Esophagus muscularis mucosa (tissue), 4 donors: Measurements from ENCODE around the gene ATP5F1B. TPM values are rescaled to one million over a fixed set of nuclear protein-coding genes. Genes with fewer than 3 reads are reported as not detected.

Source experiments
- DNase-seq: peaks from one replicate; pipeline ENCODE4 v3.0.0-alpha.2; 2017; ENCODE audit errors: extremely low spot score
- H3K27ac ChIP-seq, 4 donors: fragments of 200-600 bp; sonication (generic); replicated peaks in 1 of 4; 1 replicate in 3 of 4; 2 replicates in 1 of 4; pipeline ENCODE4 v1.5.1; 2016 to 2019; ENCODE audit warnings: mild to moderate bottlenecking in 1 of 4
- H3K27me3 ChIP-seq, 4 donors: fragments of 200-600 bp; sonication (generic); one replicate each; pipeline versions ENCODE4 v1.5.1 to v1.6.0; 2016 to 2019
- H3K36me3 ChIP-seq, 4 donors: fragments of 200-600 bp; sonication (generic); one replicate each; pipeline ENCODE4 v1.5.1; 2016 to 2019
- H3K4me1 ChIP-seq, 4 donors: fragments of 200-600 bp; sonication (generic); one replicate each; pipeline ENCODE4 v1.5.1; 2016 to 2019
- H3K4me3 ChIP-seq, 4 donors: fragments of 200-600 bp; sonication (generic); 1 replicate in 2 of 4; 2 replicates in 2 of 4; pipeline ENCODE4 v1.5.1; 2016 to 2019; ENCODE audit warnings: mild to moderate bottlenecking in 4 of 4, moderate library complexity in 1 of 4
- H3K9me3 ChIP-seq, 4 donors: fragments of 200-600 bp; sonication (generic); 1 replicate in 3 of 4; 2 replicates in 1 of 4; pipeline ENCODE4 v1.5.1; 2016 to 2019
- EP300 ChIP-seq: sonication (generic); formaldehyde crosslinking; IDR thresholded peaks from one replicate; pipeline ENCODE4 v1.6.1; 2017; ENCODE audit warnings: antibody characterized with exemption
- POLR2A ChIP-seq: fragments of 450-650 bp; IDR thresholded peaks from one replicate; pipeline ENCODE4 v1.6.1; 2017; ENCODE audit warnings: antibody characterized with exemption, moderate library complexity, mild to moderate bottlenecking, low read depth
- POLR2AphosphoS5 ChIP-seq, 2 donors: sonication (generic); formaldehyde crosslinking; IDR thresholded peaks; one replicate each; pipeline ENCODE4 v1.6.1; 2017; ENCODE audit warnings: antibody characterized with exemption in 2 of 2
- WGBS: methylation state at CpG from one replicate; pipeline ENCODE4 v1.1.5; 2018; 5-methylcytosine and 5-hydroxymethylcytosine counted together
- intact Hi-C: fragments of 100-400 bp; cut with DNase I; formaldehyde crosslinking; loops from one replicate; pipeline ENCODE4 v1.15.1; 2023
- total RNA-seq, 4 donors: library from RNA; depleted of rRNA; stranded (reverse); fragments of >200 nt; gene quantifications; one replicate each; pipeline versions ENCODE4 v1.1.0 to v1.2.1, GENCODE V29; 2016
- TF ChIP-seq, protein P1 (sequence below), 3 experiments: fragments of 200-600 bp in 2 of 3; fragments of 450-650 bp in 1 of 3; sonication (generic) in 2 of 3; IDR thresholded peaks; one replicate each; pipeline ENCODE4 v1.5.1; 2017 to 2019; ENCODE audit warnings: antibody characterized with exemption in 3 of 3, mild to moderate bottlenecking in 2 of 3, moderate library complexity in 1 of 3

Gene ATP5F1B
- total RNA-seq, 4 donors from 2014 or later, result 383 to 465 (median 424) TPM

DNA sequence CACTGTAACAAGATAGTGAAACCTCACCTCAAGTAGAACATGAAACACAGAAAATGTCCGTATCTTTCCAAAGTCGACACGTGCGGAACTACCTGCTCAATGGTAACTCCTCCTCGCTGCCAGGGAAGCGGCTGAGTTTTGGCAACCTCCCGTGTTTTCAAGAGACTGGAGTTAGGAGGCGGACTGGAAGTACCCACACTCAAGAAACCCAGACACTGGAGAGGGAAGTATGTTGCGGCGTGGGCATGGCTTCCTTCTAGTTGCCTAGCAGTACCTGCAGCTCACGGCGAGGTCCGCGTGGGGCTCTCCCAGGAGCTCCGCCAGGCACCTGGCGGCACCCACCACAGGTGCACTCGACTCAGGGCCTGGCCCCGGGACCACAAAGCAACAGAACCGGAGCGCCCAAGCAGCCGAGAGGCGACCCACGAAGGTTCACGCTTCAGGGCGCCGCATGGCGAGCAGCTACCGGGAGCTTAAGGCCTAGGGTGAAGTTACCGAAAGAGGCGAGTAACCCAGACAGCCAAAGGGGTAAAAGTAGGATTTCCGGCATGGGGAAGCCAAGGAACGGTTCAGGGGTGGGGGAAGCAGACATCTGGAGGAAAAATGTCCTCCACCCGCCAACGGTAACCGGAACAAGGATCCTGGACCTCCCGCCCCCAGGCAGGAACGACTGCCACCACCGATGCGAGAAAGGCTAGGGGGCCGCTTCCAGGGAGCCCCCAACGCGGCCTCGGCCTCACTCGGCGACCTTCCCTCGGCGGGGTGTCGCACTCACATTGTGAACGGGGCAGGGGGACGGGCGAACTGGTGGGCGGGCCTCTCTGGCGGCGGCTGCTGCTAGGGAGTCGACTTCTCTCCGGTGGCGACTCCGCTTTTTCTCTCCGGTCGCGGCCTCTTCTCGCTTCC, 41.7 kb upstream of the ATP5F1B start:
- Histone ChIP-seq H3K27me3 (no peaks in the 10 kb centered on the region), H3K27ac (peak overlapping the region; percentile 99 to 100 (median 100)), H3K4me3 (peak overlapping the region; percentile 80 to 98 (median 96)), H3K4me1 (peaks cover 28 to 57% (median 49%) of the 10 kb centered on the region in 4 donors), H3K9me3 (no peaks in the 10 kb centered on the region), H3K36me3 (peaks cover 0 to 5% (median 2%) of the 10 kb centered on the region in 4 donors)
- DNase-seq, result peak; percentile 92
- intact Hi-C loops, result loop anchor here (1.0 to 5.0 kb wide), 2 partner anchors 38 to 40 kb away; partner anchors contain the start of genes ATP5F1B and NACA
- under 1% methylated on average over 27 of the region's 62 CpGs for WGBS
- TF ChIP-seq POLR2A, result no peak
- TF ChIP-seq, protein P1, sequence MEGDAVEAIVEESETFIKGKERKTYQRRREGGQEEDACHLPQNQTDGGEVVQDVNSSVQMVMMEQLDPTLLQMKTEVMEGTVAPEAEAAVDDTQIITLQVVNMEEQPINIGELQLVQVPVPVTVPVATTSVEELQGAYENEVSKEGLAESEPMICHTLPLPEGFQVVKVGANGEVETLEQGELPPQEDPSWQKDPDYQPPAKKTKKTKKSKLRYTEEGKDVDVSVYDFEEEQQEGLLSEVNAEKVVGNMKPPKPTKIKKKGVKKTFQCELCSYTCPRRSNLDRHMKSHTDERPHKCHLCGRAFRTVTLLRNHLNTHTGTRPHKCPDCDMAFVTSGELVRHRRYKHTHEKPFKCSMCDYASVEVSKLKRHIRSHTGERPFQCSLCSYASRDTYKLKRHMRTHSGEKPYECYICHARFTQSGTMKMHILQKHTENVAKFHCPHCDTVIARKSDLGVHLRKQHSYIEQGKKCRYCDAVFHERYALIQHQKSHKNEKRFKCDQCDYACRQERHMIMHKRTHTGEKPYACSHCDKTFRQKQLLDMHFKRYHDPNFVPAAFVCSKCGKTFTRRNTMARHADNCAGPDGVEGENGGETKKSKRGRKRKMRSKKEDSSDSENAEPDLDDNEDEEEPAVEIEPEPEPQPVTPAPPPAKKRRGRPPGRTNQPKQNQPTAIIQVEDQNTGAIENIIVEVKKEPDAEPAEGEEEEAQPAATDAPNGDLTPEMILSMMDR (IDR thresholded peaks at IDR 0.05), result no peak
- TF ChIP-seq POLR2AphosphoS5 (IDR thresholded peaks at IDR 0.05), result peak in 1 of 2 donors; percentile 52
- no peak for TF ChIP-seq EP300

DNA sequence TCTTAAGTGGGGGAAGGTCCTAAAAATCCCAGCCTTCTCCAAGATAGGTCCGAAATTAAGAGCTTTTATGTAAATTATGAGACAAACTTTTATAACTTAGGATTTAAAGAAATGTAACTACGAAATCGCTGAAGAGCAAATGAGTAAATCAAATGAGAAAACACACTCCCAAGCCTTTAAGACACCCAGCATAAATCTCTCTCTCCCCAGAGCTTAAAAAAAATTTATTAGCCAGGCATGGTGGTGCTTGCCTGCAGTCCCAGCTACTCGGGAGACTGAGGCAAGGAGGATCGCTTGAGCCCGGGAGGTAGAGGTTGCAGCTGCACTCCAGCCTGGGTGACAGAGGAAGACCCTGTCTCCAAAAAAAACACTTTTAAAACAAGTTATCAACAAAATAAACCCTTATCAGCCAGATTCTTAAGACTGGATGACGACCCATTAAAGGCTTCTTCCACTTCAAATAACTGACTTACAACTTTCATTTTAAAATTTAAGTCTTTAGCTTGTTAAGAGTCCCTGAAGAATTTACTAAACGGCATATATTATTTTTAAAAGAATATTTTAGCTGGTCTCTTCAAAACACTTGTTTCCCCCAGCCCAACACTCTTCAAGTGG, 39.1 kb upstream of the ATP5F1B start:
- DNase-seq, result no peak
- intact Hi-C loops, result loop anchor here (5.0 kb wide), 1 partner anchor 38 kb away; the partner anchor contains the start of gene ATP5F1B
- 56% methylated on average over 8 of the region's 8 CpGs for WGBS

DNA sequence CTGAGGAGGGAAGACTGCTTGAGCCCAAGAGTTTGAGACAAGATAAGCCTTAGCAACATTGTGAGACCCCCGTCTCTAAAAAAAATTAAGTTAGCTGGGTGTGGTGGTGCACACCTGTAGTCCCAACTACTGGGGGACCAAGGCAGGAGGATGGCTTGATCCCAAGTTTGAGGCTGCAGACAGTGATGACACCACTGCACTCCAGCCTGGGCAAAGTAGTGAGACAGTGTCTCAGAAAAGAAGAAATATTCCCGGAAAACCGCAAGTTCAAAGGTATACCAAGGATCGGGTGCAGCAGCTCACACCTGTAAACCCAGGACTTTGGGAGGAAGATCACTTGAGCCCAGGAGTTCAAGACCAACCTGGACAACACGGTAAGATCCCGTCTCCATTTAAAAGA, 36.5 kb upstream of the ATP5F1B start:
- no peak for TF ChIP-seq EP300
- TF ChIP-seq, protein P1 (IDR thresholded peaks at IDR 0.05), result no peak
- no peak for TF ChIP-seq POLR2AphosphoS5 (IDR thresholded peaks at IDR 0.05)
- no peak for TF ChIP-seq POLR2A
- DNase-seq, result no peak
- Histone ChIP-seq H3K4me3 (no peak overlapping the region), H3K36me3 (peaks cover 0 to 26% (median 8%) of the 10 kb centered on the region in 4 donors), H3K4me1 (peaks cover 62 to 95% (median 83%) of the 10 kb centered on the region in 4 donors), H3K27ac (no peak overlapping the region), H3K27me3 (no peaks in the 10 kb centered on the region), H3K9me3 (no peaks in the 10 kb centered on the region)
- intact Hi-C loops, result no loop called here
- WGBS, result 89% methylated on average over 6 of the region's 6 CpGs

More for the DNA sequence above, 39.1 kb upstream of the ATP5F1B start:
- Histone ChIP-seq H3K27me3 (no peaks in the 10 kb centered on the region), H3K4me1 (peaks cover 48 to 82% (median 71%) of the 10 kb centered on the region in 4 donors), H3K4me3 (peak overlapping the region; percentile 22 to 80 (median 26)), H3K27ac (peak overlapping the region; percentile 8 to 100 (median 22)), H3K36me3 (peaks cover 0 to 16% (median 8%) of the 10 kb centered on the region in 4 donors), H3K9me3 (no peaks in the 10 kb centered on the region)
- TF ChIP-seq, protein P1 (IDR thresholded peaks at IDR 0.05), result no peak
- no peak for TF ChIP-seq EP300

DNA sequence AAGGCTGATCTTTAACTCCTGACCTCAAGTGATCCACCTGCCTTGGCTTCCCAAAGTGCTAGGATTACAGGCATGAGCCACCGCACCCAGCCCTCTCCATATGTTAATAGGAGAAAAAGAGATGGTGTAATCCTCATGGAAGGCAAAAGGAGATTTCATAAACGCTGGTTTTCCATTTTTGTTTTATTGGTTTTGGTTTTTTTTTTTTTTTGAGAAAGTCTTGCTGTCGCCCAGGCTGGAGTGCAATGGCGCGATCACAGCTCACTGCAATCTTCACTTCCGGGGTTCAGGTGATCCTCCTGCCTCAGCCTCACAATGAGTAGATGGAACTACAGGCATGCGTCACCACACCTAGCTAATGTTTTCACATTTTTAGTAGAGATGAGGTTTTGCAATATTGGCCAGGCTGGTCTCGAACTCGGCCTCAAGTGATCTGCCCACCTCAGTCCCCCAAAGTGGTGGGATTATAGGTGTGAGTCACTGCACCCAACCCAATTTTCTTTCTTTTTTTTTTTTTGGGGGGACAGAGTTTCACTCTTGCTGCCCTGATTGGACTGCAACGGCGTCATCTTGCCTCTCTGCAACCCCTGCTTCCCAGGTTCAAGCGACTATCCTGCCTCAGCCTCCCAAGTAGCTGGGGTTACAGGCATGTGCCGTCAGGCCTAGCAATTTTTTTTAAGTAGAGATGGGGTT, 34.2 kb upstream of the ATP5F1B start:
- no peak for DNase-seq
- Histone ChIP-seq H3K36me3 (peaks cover 0 to 25% (median 8%) of the 10 kb centered on the region in 4 donors), H3K27me3 (no peaks in the 10 kb centered on the region), H3K27ac (no peak overlapping the region), H3K4me1 (peaks cover 53 to 99% (median 88%) of the 10 kb centered on the region in 4 donors), H3K4me3 (no peak overlapping the region), H3K9me3 (no peaks in the 10 kb centered on the region)
- TF ChIP-seq POLR2AphosphoS5 (IDR thresholded peaks at IDR 0.05), result no peak
- TF ChIP-seq POLR2A, result no peak
- TF ChIP-seq, protein P1 (IDR thresholded peaks at IDR 0.05), result no peak
- TF ChIP-seq EP300, result no peak
- WGBS, result 89% methylated on average over 13 of the region's 13 CpGs
- intact Hi-C loops, result no loop called here
